Astrocyte (in vitro differentiated cells and primary cell): ENCODE measurements around the gene SAFB2. TPM values are rescaled to one million over a fixed set of nuclear protein-coding genes. Genes with fewer than 3 reads are reported as not detected.

Source experiments
- DNase-seq: peaks from one replicate; pipeline ENCODE4 v3.0.0-alpha.2; 2010; ENCODE audit warnings: low read depth
- FAIRE-seq: peaks from 2 replicates; lab custom pipeline; 2011; peaks lifted over from hg19 to GRCh38; lab: Jason Lieb, UNC
- H2AFZ ChIP-seq: 2 replicates; pipeline ENCODE4 v1.6.0; 2012; ENCODE audit warnings: low read depth, low read length, inconsistent platforms
- H3K27ac ChIP-seq: 2 replicates; pipeline ENCODE4 v1.5.1; 2011; ENCODE audit warnings: low read depth, low read length, inconsistent platforms
- H3K27me3 ChIP-seq: 2 replicates; pipeline ENCODE4 v1.6.0; 2011; ENCODE audit warnings: low read length, inconsistent platforms; ENCODE audit not compliant: insufficient read depth
- H3K36me3 ChIP-seq: 2 replicates; pipeline ENCODE4 v1.5.1; 2011; ENCODE audit warnings: low read length, inconsistent platforms; ENCODE audit not compliant: insufficient read depth
- H3K4me1 ChIP-seq: 2 replicates; pipeline ENCODE4 v1.5.1; 2011; ENCODE audit warnings: low read length, inconsistent platforms; ENCODE audit not compliant: insufficient read depth
- H3K4me2 ChIP-seq: 2 replicates; pipeline ENCODE4 v1.6.0; 2012; ENCODE audit warnings: low read length, inconsistent platforms
- H3K4me3 ChIP-seq: 2 replicates; pipeline ENCODE4 v1.5.1; 2011; ENCODE audit warnings: low read depth, mild to moderate bottlenecking, low read length, inconsistent platforms; ENCODE audit not compliant: insufficient read depth
- H3K79me2 ChIP-seq: 2 replicates; pipeline ENCODE4 v1.6.0; 2012; ENCODE audit warnings: mild to moderate bottlenecking, low read length, inconsistent platforms; ENCODE audit not compliant: insufficient read depth
- H3K9ac ChIP-seq: 2 replicates; pipeline ENCODE4 v1.6.0; 2012; ENCODE audit warnings: mild to moderate bottlenecking, low read length, inconsistent platforms
- H3K9me3 ChIP-seq: 2 replicates; pipeline ENCODE4 v1.5.1; 2012; ENCODE audit warnings: low read depth, mild to moderate bottlenecking, low read length, inconsistent platforms; ENCODE audit not compliant: insufficient read depth
- H4K20me1 ChIP-seq: 2 replicates; pipeline ENCODE4 v1.6.0; 2012; ENCODE audit warnings: low read length, inconsistent platforms; ENCODE audit not compliant: insufficient read depth
- H3K27ac Mint-ChIP-seq: one replicate; pipeline ENCODE4 v1.8.0; 2021; ENCODE audit warnings: mild to moderate bottlenecking, mixed read lengths; ENCODE audit not compliant: unreplicated experiment
- H3K27me3 Mint-ChIP-seq: one replicate; pipeline ENCODE4 v1.8.0; 2021; ENCODE audit warnings: low read depth, mixed read lengths; ENCODE audit not compliant: unreplicated experiment
- H3K36me3 Mint-ChIP-seq: one replicate; pipeline ENCODE4 v1.8.0; 2021; ENCODE audit warnings: low read depth, mixed read lengths; ENCODE audit not compliant: unreplicated experiment
- H3K4me1 Mint-ChIP-seq: one replicate; pipeline ENCODE4 v1.8.0; 2021; ENCODE audit warnings: low read depth, mixed read lengths; ENCODE audit not compliant: unreplicated experiment
- H3K4me3 Mint-ChIP-seq: one replicate; pipeline ENCODE4 v1.8.0; 2021; ENCODE audit warnings: mild to moderate bottlenecking, moderate library complexity, mixed read lengths; ENCODE audit not compliant: unreplicated experiment
- H3K9me3 Mint-ChIP-seq: one replicate; pipeline ENCODE4 v1.8.0; 2021; ENCODE audit warnings: mild to moderate bottlenecking, mixed read lengths; ENCODE audit not compliant: unreplicated experiment
- CTCF ChIP-seq: IDR thresholded peaks from 2 replicates; pipeline ENCODE4 v1.5.1; 2011; ENCODE audit warnings: low read depth, mild to moderate bottlenecking, inconsistent platforms, low read length, moderate library complexity; ENCODE audit not compliant: insufficient read depth
- EZH2 ChIP-seq: IDR thresholded peaks from 2 replicates; pipeline ENCODE4 v1.6.1; 2012; ENCODE audit warnings: mild to moderate bottlenecking, low read length, inconsistent platforms; ENCODE audit not compliant: insufficient read depth
- total RNA-seq: library from RNA; stranded (reverse); gene quantifications from 2 replicates; pipeline ENCODE4 v1.2.1, GENCODE V29; 2021

The SAFB2 gene
- total RNA-seq, 1 donor from 2014 or later, result 50.6 TPM

DNA sequence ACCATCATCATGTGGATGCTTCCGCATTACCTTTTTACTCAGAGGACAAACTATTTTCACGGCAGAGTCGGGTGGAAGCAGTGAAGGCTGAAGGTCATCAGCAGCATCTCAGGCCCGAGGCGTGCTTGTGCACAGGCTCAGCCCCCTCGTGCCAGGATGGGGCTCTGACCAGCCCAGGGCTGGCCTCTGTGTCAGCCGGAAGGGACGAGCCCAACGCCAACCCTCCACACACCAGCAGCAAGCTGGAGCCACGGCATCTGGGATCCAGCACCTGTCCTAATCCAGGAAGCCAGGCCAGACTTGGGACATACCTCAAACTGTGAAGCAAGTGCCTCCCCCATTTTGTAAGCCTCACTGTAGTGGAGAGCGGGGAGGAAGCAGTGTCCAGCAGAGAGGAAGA, 46.6 kb upstream of the SAFB2 start:
- FAIRE-seq, result no peak
- Histone ChIP-seq H3K4me2 (no peak overlapping the region), H2AFZ (no peak overlapping the region), H3K4me1 (peaks cover 4% of the 10 kb centered on the region), H3K79me2 (peaks cover 9% of the 10 kb centered on the region), H3K27ac (no peak overlapping the region), H3K9me3 (no peaks in the 10 kb centered on the region), H4K20me1 (peaks cover 43% of the 10 kb centered on the region), H3K27me3 (no peaks in the 10 kb centered on the region), H3K4me3 (no peak overlapping the region), H3K9ac (no peak overlapping the region), H3K36me3 (peaks cover 33% of the 10 kb centered on the region)
- DNase-seq, result no peak
- Mint-ChIP-seq H3K4me3 (no peak overlapping the region), H3K36me3 (peaks cover 27% of the 10 kb centered on the region), H3K27ac (no peak overlapping the region), H3K27me3 (no peaks in the 10 kb centered on the region), H3K9me3 (no peaks in the 10 kb centered on the region), H3K4me1 (peaks cover 9% of the 10 kb centered on the region)
- TF ChIP-seq EZH2, result no peak
- TF ChIP-seq CTCF, result no peak

- Histone ChIP-seq H3K79me2 (peaks cover 9% of the 10 kb centered on the region), H3K36me3 (peaks cover 45% of the 10 kb centered on the region), H3K4me2 (no peak overlapping the region), H3K4me1 (peaks cover 4% of the 10 kb centered on the region), H3K27me3 (no peaks in the 10 kb centered on the region), H3K9me3 (no peaks in the 10 kb centered on the region), H3K4me3 (no peak overlapping the region), H3K27ac (no peak overlapping the region), H3K9ac (no peak overlapping the region), H2AFZ (no peak overlapping the region), H4K20me1 (peaks cover 54% of the 10 kb centered on the region)
- Mint-ChIP-seq H3K4me3 (no peak overlapping the region), H3K27ac (no peak overlapping the region), H3K9me3 (no peaks in the 10 kb centered on the region), H3K36me3 (peaks cover 34% of the 10 kb centered on the region), H3K4me1 (peaks cover 9% of the 10 kb centered on the region), H3K27me3 (no peaks in the 10 kb centered on the region)
- TF ChIP-seq CTCF, result no peak
- TF ChIP-seq EZH2, result no peak
- FAIRE-seq (no peak), DNase-seq (no peak)
Measured at GRCh38 chr19:5667751-5668271, 45.2 kb upstream of the SAFB2 start.

DNA sequence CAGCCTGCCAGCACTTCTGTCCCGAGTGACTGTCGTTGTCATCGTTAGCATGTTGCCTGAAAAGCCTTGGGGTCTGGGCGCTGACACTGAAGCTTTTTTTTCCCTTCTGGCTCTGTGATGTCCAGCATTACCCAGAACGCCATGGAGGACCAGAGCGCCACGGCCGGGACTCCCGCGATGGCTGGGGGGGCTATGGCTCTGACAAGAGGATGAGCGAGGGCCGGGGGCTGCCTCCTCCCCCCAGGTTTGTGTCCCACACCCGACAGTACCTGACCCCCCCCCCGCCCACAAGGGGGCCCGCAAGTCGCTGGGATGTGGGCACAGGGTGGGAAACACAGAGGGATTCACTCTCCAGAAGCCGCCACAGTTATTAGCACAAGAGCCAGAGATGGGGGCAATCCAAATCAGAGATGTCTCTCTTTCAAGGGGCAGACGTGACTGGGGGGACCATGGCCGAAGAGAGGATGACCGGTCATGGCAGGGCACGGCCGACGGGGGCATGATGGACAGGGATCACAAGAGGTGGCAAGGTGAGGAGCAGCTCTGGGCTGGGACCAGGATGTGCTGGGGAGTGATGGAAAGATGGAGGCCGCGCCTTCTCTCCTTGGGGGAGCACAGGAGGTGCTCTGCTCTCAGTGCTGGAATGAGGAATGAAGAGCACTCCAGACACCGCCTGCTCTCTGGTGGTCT, 44.5 kb upstream of the SAFB2 start:
- no peak for DNase-seq
- H2AFZ ChIP-seq, result no peak overlapping the region
- H3K79me2 ChIP-seq, result peaks cover 9% of the 10 kb centered on the region
- H3K36me3 ChIP-seq, result peaks cover 48% of the 10 kb centered on the region
- no peak for FAIRE-seq
- no peaks in the 10 kb centered on the region for H3K9me3 ChIP-seq
- H3K27me3 ChIP-seq, result no peaks in the 10 kb centered on the region
- H4K20me1 ChIP-seq, result peaks cover 54% of the 10 kb centered on the region
- H3K4me3 Mint-ChIP-seq, result no peak overlapping the region
- peaks cover 33% of the 10 kb centered on the region for H3K36me3 Mint-ChIP-seq
- TF ChIP-seq EZH2, result no peak
- peaks cover 9% of the 10 kb centered on the region for H3K4me1 Mint-ChIP-seq
- H3K4me2 ChIP-seq, result no peak overlapping the region
- peaks cover 4% of the 10 kb centered on the region for H3K4me1 ChIP-seq
- H3K9me3 Mint-ChIP-seq, result no peaks in the 10 kb centered on the region
- H3K27ac ChIP-seq, result no peak overlapping the region
- no peak overlapping the region for H3K9ac ChIP-seq
- H3K4me3 ChIP-seq, result no peak overlapping the region
- H3K27me3 Mint-ChIP-seq, result no peaks in the 10 kb centered on the region
- H3K27ac Mint-ChIP-seq, result no peak overlapping the region
